GM12891 (cell line): ENCODE data around the gene ADAMTS17.

Experiments used
- DNase-seq: peaks from one replicate; pipeline ENCODE4 v3.0.0; 2011; ENCODE audit warnings: low spot score; ENCODE audit not compliant: insufficient read length
- FAIRE-seq: peaks from 2 replicates; lab custom pipeline; 2011; peaks lifted over from hg19 to GRCh38; lab: Jason Lieb, UNC
- PAX5 ChIP-seq: IDR thresholded peaks from 2 replicates; pipeline ENCODE4 v1.6.1; 2011; ENCODE audit warnings: low read length, moderate library complexity, mild to moderate bottlenecking; ENCODE audit not compliant: insufficient read depth, severe bottlenecking
- POLR2A ChIP-seq: IDR thresholded peaks from 2 replicates; pipeline ENCODE4 v1.6.1; 2011; ENCODE audit warnings: low read depth, low read length, control low read depth
- POLR2AphosphoS5 ChIP-seq: IDR thresholded peaks from 2 replicates; pipeline ENCODE4 v1.6.1; 2011; ENCODE audit warnings: low read depth, low read length, control low read depth
- POU2F2 ChIP-seq: IDR thresholded peaks from 2 replicates; pipeline ENCODE4 v1.6.1; 2011; ENCODE audit warnings: low read depth, mild to moderate bottlenecking, control low read depth, low read length, moderate library complexity
- SPI1 ChIP-seq: IDR thresholded peaks from 2 replicates; pipeline ENCODE4 v1.6.1; 2011; ENCODE audit warnings: low read depth, low read length, control low read depth
- TAF1 ChIP-seq: IDR thresholded peaks from 2 replicates; pipeline ENCODE4 v1.6.1; 2011; ENCODE audit warnings: low read depth, low read length, control low read depth

Gene ADAMTS17

GRCh38 chr15:100338971-100339444 is 2.8 kb downstream of the ADAMTS17 start:
- no peak for TF ChIP-seq POU2F2
- no peak for DNase-seq
- FAIRE-seq = no peak

DNA sequence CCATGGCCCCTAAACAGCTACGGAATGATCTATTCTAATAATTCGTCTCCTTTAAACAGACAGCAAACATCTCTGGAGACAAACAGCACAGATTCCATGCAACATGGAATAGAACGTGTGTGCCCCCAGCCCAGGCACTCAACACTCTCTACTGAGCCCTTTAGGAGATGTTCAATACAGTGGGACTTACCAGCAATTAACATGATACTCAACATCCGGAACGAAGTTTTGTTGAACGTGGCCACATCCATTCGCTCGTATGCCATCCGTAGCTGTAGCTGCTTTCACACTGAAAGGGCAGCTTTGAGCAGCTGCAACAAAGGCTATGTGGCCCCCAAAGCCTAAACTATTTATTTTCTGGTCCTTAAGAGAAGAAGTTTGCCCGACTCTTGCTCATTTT is 3.5 kb downstream of the ADAMTS17 start:
- no peak for TF ChIP-seq POU2F2
- TF ChIP-seq POLR2A = no peak
- no peak for TF ChIP-seq PAX5
- TF ChIP-seq SPI1 = no peak
- TF ChIP-seq POLR2AphosphoS5 = no peak
- TF ChIP-seq TAF1 = no peak
- FAIRE-seq = no peak
- DNase-seq = no peak

DNA sequence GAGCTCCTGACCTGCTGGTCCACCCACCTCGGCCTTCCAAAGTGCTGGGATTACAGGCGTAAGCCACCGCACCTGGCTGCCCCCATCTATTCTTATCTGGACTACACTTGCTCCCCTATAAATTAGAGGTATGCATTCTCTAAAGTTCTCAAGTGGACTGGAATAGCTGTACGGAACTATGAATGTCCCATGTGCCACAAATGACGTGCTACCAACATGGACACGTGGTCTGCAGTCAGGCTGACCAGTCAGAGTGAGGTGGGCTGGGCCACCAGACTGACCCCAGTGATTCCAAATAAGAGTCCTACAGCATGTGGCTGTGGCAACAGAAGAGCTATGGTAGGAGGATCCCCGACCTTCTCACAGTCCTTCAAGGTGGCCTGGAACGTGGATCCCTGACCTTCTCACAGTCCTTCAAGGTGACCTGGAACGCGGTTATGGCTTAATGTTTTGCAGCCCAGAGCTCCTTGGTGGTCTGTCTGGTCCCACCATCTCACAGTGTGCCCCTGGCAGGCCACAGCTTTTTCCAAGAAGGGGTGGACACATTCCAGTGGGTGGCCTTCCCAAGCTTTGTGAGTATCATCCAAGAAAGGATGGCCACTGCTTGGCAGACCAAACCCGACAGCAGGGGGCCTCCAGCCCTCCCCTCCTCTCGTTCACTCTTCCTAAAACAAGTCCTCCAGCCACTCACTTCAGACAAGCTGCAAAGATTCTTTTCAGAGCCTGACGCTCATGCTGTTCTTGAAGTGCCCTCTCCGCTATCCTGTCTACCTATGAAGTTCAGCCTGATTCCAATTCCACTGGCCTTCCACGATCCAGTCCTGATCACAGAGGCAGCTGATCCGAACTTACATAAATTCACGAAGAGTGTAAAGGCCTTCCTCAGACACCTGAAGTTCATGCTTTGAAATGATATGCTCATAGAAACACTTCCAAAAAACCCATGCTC is 4.4 kb downstream of the ADAMTS17 start:
- no peak for FAIRE-seq
- no peak for DNase-seq
- TF ChIP-seq PAX5 (no peak), POLR2A (no peak), POU2F2 (no peak), SPI1 (no peak), POLR2AphosphoS5 (no peak), TAF1 (no peak)

- TF ChIP-seq POU2F2 (no peak), TAF1 (no peak), POLR2AphosphoS5 (no peak)
- FAIRE-seq (no peak), DNase-seq (no peak)
These were observed 5.7 kb downstream of the ADAMTS17 start for GRCh38 chr15:100336061-100336460.

DNA sequence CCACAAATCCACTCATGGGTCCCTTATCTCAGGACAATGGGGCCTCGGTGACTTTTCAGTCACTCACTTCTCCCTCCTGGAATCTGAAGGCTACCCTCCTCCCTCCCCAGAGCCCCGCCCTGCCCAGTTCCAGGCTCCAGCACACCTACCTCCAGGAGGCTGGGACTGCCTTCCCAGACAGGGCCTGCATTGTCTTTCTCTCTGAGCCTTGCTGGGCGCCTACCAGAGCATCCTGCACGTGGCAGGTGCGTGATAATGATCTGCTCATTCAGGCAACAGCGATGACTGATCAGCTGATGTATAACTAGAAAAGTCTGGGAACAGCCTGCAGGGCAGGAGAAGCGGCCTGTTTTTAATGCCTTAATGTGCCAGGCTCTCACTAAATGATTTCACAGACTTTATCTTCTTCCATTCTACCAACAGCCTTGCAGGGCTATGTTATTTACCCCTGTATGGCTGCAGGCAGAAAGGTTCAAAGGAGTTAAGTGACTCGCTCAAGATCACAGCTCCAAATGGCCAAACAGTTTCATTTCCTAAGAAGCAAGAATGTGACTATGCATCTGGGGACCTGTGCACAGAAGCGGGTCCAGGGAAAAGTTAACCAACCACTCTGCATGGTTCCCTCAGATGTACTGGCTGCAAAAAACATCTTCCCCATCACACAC is 6.3 kb downstream of the ADAMTS17 start:
- DNase-seq = no peak
- no peak for TF ChIP-seq POU2F2
- TF ChIP-seq POLR2A = no peak
- no peak for TF ChIP-seq SPI1
- no peak for TF ChIP-seq TAF1
- TF ChIP-seq PAX5 = no peak
- TF ChIP-seq POLR2AphosphoS5 = no peak
- FAIRE-seq = no peak

DNA sequence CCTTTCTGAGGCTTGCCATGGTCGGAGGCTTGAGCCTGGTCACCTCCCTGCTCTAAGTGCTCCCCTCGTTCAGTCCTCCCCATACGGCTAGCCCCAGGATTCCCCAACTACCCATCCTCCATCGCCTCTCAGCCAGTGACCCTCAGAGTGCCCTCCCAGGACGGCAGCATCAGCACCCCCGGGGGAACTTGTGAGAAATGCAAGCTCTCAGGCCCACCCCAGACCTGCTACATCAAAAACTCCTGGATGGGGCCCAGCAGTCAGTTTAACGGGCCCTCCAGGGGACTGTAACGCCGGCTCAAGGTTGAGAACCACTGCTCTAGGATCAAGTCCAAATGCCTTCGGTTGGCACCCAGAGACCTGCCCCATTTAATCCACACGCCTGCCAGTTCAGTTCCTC is 6.9 kb downstream of the ADAMTS17 start:
- FAIRE-seq (no peak), DNase-seq (no peak)
- TF ChIP-seq SPI1 = no peak
- no peak for TF ChIP-seq POLR2A
- TF ChIP-seq TAF1 = no peak
- TF ChIP-seq POU2F2 = no peak
- TF ChIP-seq PAX5 = no peak
- TF ChIP-seq POLR2AphosphoS5 = no peak

- no peak for DNase-seq
- no peak for FAIRE-seq
- no peak for TF ChIP-seq TAF1
- no peak for TF ChIP-seq PAX5
- TF ChIP-seq SPI1 = no peak
- no peak for TF ChIP-seq POLR2AphosphoS5
- TF ChIP-seq POLR2A = no peak
- TF ChIP-seq POU2F2 = no peak
These were observed 7.3 kb downstream of the ADAMTS17 start for GRCh38 chr15:100334456-100334855.

DNA sequence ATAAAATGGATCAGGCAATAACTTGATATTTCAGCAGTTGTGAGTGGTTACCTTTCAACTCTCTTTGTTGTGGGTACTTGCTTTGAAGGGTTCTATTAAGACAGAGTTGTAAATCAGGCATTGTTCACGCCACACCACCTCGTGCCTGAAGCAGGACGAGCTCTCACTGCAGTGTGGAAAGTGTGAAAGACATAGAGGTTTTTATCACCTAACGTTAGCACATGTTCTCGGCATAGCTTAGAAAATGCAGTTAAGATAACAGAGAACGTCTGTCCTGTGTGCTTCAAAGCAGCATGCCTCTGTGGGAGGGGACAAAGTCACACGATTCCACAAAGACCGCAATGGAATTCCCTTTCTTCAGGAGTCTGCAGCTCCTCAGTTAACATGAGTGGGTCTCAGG is 7.8 kb downstream of the ADAMTS17 start:
- TF ChIP-seq POLR2AphosphoS5 = no peak
- TF ChIP-seq SPI1 = no peak
- no peak for TF ChIP-seq POU2F2
- no peak for TF ChIP-seq TAF1
- no peak for TF ChIP-seq PAX5
- TF ChIP-seq POLR2A = no peak
- DNase-seq (no peak), FAIRE-seq (no peak)

GRCh38 chr15:100333236-100333635 is 8.5 kb downstream of the ADAMTS17 start:
- no peak for FAIRE-seq
- DNase-seq = no peak
- TF ChIP-seq TAF1 = no peak
- no peak for TF ChIP-seq SPI1
- no peak for TF ChIP-seq PAX5
- no peak for TF ChIP-seq POLR2A
- no peak for TF ChIP-seq POU2F2
- no peak for TF ChIP-seq POLR2AphosphoS5

- FAIRE-seq (no peak), DNase-seq (no peak)
- TF ChIP-seq POLR2AphosphoS5 (no peak), POLR2A (no peak), PAX5 (no peak), SPI1 (no peak), TAF1 (no peak), POU2F2 (no peak)
These were observed 9.1 kb downstream of the ADAMTS17 start for GRCh38 chr15:100332721-100333120.
